Hematopoietic multipotent progenitor cell treated with erythropoietin and hydrocortisone succinate and interleukin-3 and kit ligand, for 17 days (in vitro differentiated cells): ENCODE measurements around the gene FGD4.

Source experiments
- DNase-seq: peaks from one replicate; pipeline ENCODE4 v3.0.0-alpha.2; 2015; ENCODE audit warnings: low spot score

FGD4 gene

GRCh38 chr12:32566663-32567295 lies 167.4 kb downstream of the FGD4 start:
- no peak for DNase-seq

GRCh38 chr12:32567296-32567674 lies 167.9 kb downstream of the FGD4 start:
- no peak for DNase-seq

- DNase-seq, result no peak
Measured at GRCh38 chr12:32568228-32568627, 168.9 kb downstream of the FGD4 start.

- no peak for DNase-seq
Measured at GRCh38 chr12:32569259-32569658, 169.9 kb downstream of the FGD4 start.

GRCh38 chr12:32574585-32574984 lies 175.2 kb downstream of the FGD4 start:
- DNase-seq, result no peak

- DNase-seq, result no peak
Measured at GRCh38 chr12:32577328-32577727, 178.0 kb downstream of the FGD4 start.

- DNase-seq, result no peak
Measured at GRCh38 chr12:32583534-32583933, 184.2 kb downstream of the FGD4 start.

GRCh38 chr12:32585680-32586079 lies 186.3 kb downstream of the FGD4 start:
- DNase-seq, result no peak

GRCh38 chr12:32586390-32586789 lies 187.0 kb downstream of the FGD4 start:
- DNase-seq, result no peak

- no peak for DNase-seq
Measured at GRCh38 chr12:32587581-32588495, 188.5 kb downstream of the FGD4 start.

- DNase-seq, result no peak
Measured at GRCh38 chr12:32588604-32589003, 189.2 kb downstream of the FGD4 start.

- DNase-seq, result no peak
Measured at GRCh38 chr12:32589165-32589865, 190.0 kb downstream of the FGD4 start.

GRCh38 chr12:32595251-32595650 lies 195.9 kb downstream of the FGD4 start:
- DNase-seq, result no peak

- no peak for DNase-seq
Measured at GRCh38 chr12:32596030-32596429, 196.7 kb downstream of the FGD4 start.

- no peak for DNase-seq
Measured at GRCh38 chr12:32598688-32599087, 199.3 kb downstream of the FGD4 start.

- no peak for DNase-seq
Measured at GRCh38 chr12:32600681-32601080, 201.3 kb downstream of the FGD4 start.

- no peak for DNase-seq
Measured at GRCh38 chr12:32603071-32603470, 203.7 kb downstream of the FGD4 start.

- no peak for DNase-seq
Measured at GRCh38 chr12:32603858-32604257, 204.5 kb downstream of the FGD4 start.

GRCh38 chr12:32604565-32604964 lies 205.2 kb downstream of the FGD4 start:
- DNase-seq, result no peak

GRCh38 chr12:32605326-32606095 lies 206.2 kb downstream of the FGD4 start:
- DNase-seq, result no peak

GRCh38 chr12:32606443-32606842 lies 207.1 kb downstream of the FGD4 start:
- DNase-seq, result no peak

- DNase-seq, result no peak
Measured at GRCh38 chr12:32609966-32610365, 210.6 kb downstream of the FGD4 start.
